Astrocyte (in vitro differentiated cells and primary cell): Measurements from ENCODE around the gene COPS4.

Experiments used
- EZH2 ChIP-seq: IDR thresholded peaks from 2 replicates; pipeline ENCODE4 v1.6.1; 2012; ENCODE audit warnings: mild to moderate bottlenecking, low read length, inconsistent platforms; ENCODE audit not compliant: insufficient read depth
- TF ChIP-seq, protein P1 (sequence below): IDR thresholded peaks from 2 replicates; pipeline ENCODE4 v1.5.1; 2011; ENCODE audit warnings: low read depth, mild to moderate bottlenecking, inconsistent platforms, low read length, moderate library complexity; ENCODE audit not compliant: insufficient read depth

GRCh38 chr4:82998898-82999297 lies 36.1 kb upstream of the COPS4 start:
- TF ChIP-seq EZH2, result no peak
- TF ChIP-seq, protein P1, sequence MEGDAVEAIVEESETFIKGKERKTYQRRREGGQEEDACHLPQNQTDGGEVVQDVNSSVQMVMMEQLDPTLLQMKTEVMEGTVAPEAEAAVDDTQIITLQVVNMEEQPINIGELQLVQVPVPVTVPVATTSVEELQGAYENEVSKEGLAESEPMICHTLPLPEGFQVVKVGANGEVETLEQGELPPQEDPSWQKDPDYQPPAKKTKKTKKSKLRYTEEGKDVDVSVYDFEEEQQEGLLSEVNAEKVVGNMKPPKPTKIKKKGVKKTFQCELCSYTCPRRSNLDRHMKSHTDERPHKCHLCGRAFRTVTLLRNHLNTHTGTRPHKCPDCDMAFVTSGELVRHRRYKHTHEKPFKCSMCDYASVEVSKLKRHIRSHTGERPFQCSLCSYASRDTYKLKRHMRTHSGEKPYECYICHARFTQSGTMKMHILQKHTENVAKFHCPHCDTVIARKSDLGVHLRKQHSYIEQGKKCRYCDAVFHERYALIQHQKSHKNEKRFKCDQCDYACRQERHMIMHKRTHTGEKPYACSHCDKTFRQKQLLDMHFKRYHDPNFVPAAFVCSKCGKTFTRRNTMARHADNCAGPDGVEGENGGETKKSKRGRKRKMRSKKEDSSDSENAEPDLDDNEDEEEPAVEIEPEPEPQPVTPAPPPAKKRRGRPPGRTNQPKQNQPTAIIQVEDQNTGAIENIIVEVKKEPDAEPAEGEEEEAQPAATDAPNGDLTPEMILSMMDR, result no peak
